Tibial nerve (tissue), 3 donors: ENCODE measurements around the gene FYCO1.

Experiments
- CTCF ChIP-seq, 5 experiments: fragments of 200-600 bp in 3 of 5; fragments of 450-650 bp in 2 of 5; sonication (generic) in 3 of 5; IDR thresholded peaks; one replicate each; pipeline ENCODE4 v1.5.1; 2016 to 2019; ENCODE audit warnings: antibody characterized with exemption in 5 of 5, mild to moderate bottlenecking in 3 of 5, moderate library complexity in 2 of 5
- POLR2A ChIP-seq, 2 donors: fragments of 450-650 bp; IDR thresholded peaks; one replicate each; pipeline ENCODE4 v1.6.1; 2017; ENCODE audit warnings: antibody characterized with exemption in 2 of 2, mild to moderate bottlenecking in 2 of 2, moderate library complexity in 2 of 2

GRCh38 chr3:45908761-45909160, 86.9 kb downstream of the FYCO1 start:
- TF ChIP-seq CTCF (IDR thresholded peaks at IDR 0.05) (no peak), POLR2A (IDR thresholded peaks at IDR 0.05) (no peak)
